HL-60 (cell line): Measurements from ENCODE around the gene LRRC7.

Experiments used
- DNase-seq, 2 experiments: peaks; one replicate each; pipeline ENCODE4 v3.0.0-alpha.2; 2010 to 2020; ENCODE audit warnings: low read depth in 1 of 2, low spot score in 1 of 2
- H3K27ac ChIP-seq: fragments of 250-450 bp; sonication (Bioruptor Pico); replicated peaks from 2 replicates; pipeline ENCODE4 v1.5.1; 2020; ENCODE audit warnings: mild to moderate bottlenecking, moderate library complexity
- H3K27me3 ChIP-seq: fragments of 250-450 bp; sonication (Bioruptor Pico); 2 replicates; pipeline ENCODE4 v1.5.1; 2021; ENCODE audit warnings: mild to moderate bottlenecking, moderate library complexity; ENCODE audit not compliant: insufficient read depth, poor library complexity, severe bottlenecking
- H3K4me3 ChIP-seq: replicated peaks from 2 replicates; pipeline ENCODE4 v1.5.1; 2011; ENCODE audit warnings: mild to moderate bottlenecking, control low read depth, low read length; ENCODE audit not compliant: insufficient read depth
- CTCF ChIP-seq: IDR thresholded peaks from one replicate; pipeline ENCODE4 v1.5.1; 2011; ENCODE audit warnings: low read length, control low read depth, inconsistent platforms; ENCODE audit not compliant: insufficient read depth
- GABPA ChIP-seq: IDR thresholded peaks from 2 replicates; pipeline ENCODE4 v1.6.1; 2012; ENCODE audit warnings: low read depth
- POLR2AphosphoS5 ChIP-seq: IDR thresholded peaks from 2 replicates; pipeline ENCODE4 v1.6.1; 2012; ENCODE audit warnings: low read depth
- SPI1 ChIP-seq: IDR thresholded peaks from 2 replicates; pipeline ENCODE4 v1.6.1; 2012; ENCODE audit warnings: low read depth, mild to moderate bottlenecking, borderline replicate concordance
- TF ChIP-seq, protein P1 (sequence below): IDR thresholded peaks from 2 replicates; pipeline ENCODE4 v1.6.1; 2012; ENCODE audit warnings: low read depth; ENCODE audit not compliant: insufficient replicate concordance

LRRC7 gene

DNA sequence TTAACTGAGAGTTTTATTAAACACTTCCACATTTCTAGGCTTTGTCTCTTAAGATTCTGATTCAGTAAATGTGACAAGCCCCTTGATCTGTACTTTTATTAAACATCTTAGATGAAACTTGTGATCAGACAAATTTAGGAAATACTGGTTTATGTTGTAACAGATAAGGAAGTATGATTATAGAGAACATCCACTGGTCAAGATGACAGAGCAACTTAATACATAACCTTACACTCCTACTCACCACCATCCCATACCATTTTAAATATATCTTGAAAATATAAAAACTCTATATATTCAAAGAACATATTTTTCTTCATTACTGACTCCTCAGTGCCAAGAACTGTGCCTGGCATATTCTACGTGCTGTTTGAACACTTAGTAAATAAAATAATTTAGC lies 420.2 kb downstream of the LRRC7 start:
- TF ChIP-seq, protein P1, sequence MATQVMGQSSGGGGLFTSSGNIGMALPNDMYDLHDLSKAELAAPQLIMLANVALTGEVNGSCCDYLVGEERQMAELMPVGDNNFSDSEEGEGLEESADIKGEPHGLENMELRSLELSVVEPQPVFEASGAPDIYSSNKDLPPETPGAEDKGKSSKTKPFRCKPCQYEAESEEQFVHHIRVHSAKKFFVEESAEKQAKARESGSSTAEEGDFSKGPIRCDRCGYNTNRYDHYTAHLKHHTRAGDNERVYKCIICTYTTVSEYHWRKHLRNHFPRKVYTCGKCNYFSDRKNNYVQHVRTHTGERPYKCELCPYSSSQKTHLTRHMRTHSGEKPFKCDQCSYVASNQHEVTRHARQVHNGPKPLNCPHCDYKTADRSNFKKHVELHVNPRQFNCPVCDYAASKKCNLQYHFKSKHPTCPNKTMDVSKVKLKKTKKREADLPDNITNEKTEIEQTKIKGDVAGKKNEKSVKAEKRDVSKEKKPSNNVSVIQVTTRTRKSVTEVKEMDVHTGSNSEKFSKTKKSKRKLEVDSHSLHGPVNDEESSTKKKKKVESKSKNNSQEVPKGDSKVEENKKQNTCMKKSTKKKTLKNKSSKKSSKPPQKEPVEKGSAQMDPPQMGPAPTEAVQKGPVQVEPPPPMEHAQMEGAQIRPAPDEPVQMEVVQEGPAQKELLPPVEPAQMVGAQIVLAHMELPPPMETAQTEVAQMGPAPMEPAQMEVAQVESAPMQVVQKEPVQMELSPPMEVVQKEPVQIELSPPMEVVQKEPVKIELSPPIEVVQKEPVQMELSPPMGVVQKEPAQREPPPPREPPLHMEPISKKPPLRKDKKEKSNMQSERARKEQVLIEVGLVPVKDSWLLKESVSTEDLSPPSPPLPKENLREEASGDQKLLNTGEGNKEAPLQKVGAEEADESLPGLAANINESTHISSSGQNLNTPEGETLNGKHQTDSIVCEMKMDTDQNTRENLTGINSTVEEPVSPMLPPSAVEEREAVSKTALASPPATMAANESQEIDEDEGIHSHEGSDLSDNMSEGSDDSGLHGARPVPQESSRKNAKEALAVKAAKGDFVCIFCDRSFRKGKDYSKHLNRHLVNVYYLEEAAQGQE: no peak
- TF ChIP-seq CTCF (no peak), POLR2AphosphoS5 (no peak), SPI1 (no peak), GABPA (no peak)
- Histone ChIP-seq H3K4me3 (no peak overlapping the region), H3K27me3 (no peaks in the 10 kb centered on the region), H3K27ac (no peak overlapping the region)
- DNase-seq: no peak

- no peaks in the 10 kb centered on the region for H3K27me3 ChIP-seq
- no peak for DNase-seq
- no peak overlapping the region for H3K27ac ChIP-seq
- H3K4me3 ChIP-seq: no peak overlapping the region
- no peak for TF ChIP-seq SPI1
- TF ChIP-seq CTCF: no peak
- TF ChIP-seq GABPA: no peak
- TF ChIP-seq, protein P1: no peak
- TF ChIP-seq POLR2AphosphoS5: no peak
Observed at GRCh38 chr1:69991644-69992043, 423.9 kb downstream of the LRRC7 start.

DNA sequence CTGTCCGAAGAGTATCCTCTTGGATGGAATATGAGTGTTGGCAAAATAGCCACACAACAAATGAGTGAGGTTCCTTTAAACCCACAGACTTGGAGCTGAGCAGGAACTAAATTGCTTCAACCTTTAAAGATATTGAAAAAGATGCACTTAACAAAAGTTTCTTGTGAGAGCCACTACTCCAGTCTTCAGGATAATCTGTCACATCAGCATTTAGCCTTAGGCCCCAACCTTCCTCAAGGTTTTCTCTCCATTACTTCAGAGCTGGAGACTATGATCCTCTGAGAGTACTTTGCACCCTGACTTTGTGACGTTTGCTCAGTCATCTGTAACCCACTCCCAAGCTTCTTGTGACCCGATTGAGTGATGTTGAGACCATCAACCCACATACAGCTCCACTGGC lies 424.9 kb downstream of the LRRC7 start:
- no peaks in the 10 kb centered on the region for H3K27me3 ChIP-seq
- no peak overlapping the region for H3K27ac ChIP-seq
- H3K4me3 ChIP-seq: no peak overlapping the region
- DNase-seq: no peak
- TF ChIP-seq, protein P1: no peak
- no peak for TF ChIP-seq SPI1
- no peak for TF ChIP-seq POLR2AphosphoS5
- TF ChIP-seq CTCF: no peak
- TF ChIP-seq GABPA: no peak
